GM21447 (cell line): ENCODE results near the gene CD300C.
"Not testable (repeated sequence)": the region's sequence is repeated elsewhere in the genome, so short reads cannot be mapped to it uniquely, and the experiment has no call there.

ENCODE experiments used
- ATAC-seq: cut with Tn5 transposase; IDR thresholded peaks from one replicate; pipeline ENCODE4 v1.9.1; 2021; ENCODE audit not compliant: unreplicated experiment

The CD300C gene

DNA sequence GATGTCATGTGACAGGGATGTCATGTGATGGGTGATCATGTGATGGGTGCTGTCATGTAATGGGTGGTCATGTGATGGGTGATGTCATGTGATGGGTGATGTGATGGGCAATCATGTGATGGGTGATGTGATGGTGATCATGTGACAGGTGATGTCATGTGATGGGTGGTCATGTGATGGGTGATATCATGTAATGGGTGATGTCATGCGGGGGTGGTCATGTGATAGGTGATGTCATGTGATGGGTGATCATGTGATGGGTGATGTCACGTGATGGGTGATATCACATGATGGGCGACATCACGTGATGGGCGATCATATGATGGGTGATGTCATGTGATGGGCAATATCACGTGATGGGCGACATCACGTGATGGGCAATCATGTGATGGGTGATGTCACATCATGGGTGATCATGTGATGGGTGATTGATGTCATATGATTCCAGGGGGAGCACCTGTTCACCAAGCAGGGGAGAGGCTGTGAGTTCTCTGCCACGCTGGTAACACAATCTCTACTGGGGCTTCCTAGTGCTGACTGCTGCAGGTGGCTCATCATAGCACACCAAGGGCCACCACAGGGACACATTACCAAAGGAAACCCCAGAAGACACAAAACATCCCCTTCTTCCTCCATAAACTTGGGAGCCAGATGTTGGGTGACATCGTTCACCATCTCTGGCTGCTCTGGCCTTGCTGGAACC, 31.1 kb downstream of the CD300C start:
- no peak for ATAC-seq

DNA sequence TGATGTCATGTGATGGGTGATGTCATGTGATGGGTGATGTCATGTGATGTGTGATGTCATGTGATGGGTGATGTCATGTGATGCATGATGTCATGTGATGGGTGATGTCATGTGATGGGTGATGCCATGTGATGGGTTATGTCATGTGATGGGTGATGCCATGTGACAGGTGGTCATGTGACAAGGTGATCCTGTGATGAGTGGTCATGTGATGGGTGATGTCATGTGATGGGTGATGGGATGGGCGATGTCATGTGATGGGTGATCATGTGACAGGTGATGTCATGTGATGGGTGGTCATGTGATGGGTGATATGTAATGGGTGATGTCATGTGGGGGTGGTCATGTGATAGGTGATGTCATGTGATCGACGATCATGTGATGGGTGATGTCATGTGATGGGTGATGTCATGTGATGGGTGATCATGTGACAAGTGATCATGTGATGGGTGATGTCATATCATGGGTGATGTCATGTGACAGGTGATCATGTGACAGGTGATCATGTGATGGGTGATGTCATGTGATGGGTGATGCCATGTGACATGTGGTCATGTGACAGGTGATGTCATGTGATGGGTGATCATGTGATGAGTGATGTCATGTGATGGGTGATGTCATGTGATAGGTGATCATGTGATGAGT, 31.8 kb downstream of the CD300C start:
- ATAC-seq = no peak

DNA sequence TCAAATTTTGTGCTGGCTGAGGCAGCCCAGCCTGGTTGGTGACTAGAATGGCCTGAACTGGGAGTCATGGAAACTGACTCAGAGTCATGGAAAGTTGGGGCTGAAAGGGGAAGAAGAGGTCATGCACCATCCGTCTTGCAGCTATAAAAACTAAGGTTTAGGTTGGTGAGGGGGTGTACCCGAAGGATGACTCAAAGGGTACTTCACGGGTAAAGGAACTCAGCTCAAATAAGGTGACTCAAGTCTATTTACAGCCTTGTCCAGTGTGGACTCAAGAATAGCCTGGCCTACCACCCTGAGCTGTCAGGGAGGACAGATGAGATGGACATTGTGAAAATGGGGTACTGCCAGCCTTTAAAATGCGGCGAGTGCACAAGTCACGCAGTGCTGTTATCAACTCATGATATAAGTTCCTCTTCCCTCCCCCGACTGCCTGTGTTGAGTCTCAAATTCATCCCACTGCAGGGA, 33.3 kb downstream of the CD300C start:
- peak; percentile 72 for ATAC-seq

DNA sequence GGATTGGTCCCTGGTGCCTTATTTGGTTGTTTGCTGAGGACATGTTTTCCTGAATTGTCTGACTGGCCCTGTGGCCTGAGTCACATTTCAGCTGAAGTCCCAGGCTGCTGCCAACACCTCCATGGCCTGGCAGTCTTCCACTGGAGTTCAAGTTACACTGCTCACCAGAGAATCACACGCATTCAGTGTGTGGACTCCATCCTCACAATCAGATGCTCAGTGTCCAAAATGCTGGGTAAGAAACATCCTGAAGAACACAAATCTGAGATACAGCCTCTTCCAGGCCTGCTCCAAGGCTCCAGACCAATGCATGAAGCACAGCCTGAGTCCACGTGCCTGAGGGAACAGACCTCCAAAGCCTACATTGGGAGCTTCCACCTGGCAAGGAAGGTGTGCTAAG, 33.9 kb downstream of the CD300C start:
- ATAC-seq = no peak

DNA sequence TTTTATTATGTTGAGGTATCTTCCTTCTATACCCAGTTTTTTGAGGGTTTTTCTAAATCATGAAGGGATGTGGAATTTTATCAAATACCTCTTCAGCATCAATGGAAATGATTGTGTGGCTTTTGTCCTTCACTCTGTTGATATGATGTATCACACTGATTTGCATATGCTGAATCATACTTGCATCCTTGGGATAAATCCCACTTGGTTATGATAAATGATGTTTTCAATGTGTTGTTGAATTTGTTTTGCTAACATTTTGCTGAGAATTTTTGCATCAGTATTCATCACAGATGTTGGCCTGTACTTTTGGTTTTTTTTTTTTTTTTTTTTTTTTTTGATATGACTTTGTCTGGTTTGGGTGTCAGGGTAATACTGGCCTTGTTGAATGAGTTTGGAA, 37.8 kb downstream of the CD300C start:
- no peak for ATAC-seq

DNA sequence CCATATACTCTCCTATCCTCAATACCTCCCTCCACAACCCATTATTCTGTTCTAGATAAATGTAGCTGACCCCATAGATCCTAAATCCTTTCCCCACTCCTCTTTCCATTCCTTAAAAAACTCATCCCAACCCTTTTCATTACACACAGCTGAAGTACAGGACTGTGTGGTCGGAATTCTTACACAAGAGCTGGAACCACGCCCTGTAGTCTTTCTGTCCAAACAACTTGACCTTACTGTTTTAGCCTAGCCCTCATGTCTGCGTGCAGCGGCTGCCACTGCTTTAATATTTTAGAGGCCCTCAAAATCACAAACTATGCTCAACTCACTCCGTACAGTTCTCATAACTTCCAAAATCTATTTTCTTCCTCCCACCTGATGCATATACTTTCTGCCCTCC, 42.0 kb downstream of the CD300C start:
- ATAC-seq = not testable (repeated sequence)

DNA sequence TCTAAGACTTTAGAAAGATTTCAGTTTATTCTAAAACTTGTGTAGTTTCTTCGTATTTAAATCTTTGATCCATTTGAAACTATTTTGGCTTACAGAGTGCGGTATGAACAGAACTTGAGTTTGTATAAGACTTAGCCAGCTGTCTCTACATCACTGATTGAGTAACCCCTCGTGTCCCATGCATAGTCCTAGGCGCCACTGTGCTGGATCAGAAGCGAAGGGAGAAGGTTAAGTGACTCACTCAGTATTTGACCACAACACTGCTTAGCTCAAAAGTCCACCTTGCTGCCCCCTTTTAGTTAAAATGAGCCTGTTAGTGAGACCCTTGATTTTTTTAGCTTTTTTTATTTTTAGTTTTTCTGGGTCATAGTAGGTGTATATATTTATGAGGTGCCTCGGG, 43.1 kb downstream of the CD300C start:
- ATAC-seq = no peak

DNA sequence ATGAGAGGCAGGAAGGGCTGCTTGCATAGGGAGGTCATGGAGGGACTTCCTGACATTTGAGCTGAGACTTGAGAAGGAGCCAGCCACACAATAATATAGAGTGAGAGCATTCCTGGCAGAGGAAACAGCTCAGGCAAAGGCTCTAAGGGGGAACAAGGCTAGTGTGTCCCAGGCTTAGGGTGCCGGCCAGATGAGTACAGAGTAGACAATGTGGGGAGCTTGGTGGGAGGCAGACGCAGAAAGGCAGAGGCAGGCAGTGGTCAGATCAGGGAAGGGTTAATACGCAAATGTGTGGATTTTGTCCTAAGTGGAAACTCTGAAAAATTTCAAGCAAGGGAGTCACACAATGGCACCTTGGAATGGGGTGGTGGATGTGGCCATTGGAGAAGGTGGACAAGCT, 45.9 kb downstream of the CD300C start:
- ATAC-seq = no peak

DNA sequence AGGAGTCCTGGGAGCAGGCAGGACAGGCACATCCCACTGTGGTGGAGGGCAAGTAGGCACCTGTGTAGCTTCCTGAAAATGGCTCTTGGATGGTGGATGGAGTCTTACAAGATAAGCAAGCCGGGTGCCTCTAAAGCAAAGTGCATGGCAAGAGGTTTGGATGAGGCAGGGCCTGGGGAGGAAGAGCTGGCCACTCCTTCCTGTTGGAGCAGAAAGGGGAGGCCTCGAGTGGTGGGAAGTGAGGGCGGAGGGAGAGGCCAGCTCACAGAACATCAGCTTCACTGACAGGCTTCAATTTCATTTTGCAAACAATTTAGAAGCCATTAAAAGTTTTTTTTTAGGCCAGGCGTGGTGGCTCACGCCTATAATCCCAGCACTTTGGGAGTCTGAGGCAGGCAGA, 48.4 kb downstream of the CD300C start:
- no peak for ATAC-seq

DNA sequence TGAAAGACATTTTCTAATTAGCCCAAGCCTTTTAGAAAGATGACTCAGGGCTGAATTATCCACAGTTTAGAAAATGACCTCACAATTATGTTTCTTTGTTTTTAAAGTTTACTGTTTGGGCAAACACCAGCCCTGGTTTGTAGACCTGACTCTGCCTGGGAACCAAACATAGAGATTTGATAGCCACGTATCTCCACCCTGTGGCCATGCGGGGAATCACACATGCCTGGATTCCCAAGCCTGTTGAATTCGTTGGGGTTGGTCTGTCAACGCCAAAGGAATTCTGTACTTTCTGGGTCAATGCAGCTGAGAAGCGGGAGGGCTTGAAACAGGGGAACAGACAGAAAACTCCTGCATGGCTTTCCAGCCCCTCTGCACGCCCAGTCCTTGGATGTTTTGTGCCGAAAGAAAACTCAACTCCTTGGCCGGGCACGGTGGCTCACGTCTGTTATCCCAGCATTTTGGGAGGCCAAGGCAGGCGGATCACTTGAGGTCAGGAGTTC, 52.5 kb downstream of the CD300C start:
- ATAC-seq = peak; percentile 60

DNA sequence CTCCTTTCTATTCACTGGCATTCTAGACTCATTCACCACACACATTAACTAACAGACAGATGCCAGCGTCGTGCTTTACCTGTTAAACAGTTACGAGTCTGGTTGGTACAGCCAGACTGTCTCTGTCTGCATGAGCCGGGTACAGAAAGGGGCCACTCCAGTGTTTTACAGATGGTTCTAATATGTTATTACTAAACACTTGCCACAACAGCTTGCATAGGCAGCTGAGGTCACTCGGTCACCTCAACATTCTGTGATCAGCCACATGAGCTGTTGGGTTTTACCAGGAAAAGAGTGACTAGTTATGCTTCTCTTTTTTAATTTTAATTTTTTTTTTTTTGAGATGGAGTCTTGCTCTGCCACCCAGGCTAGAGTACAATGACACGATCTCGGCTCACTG, 54.3 kb downstream of the CD300C start:
- no peak for ATAC-seq
